GM12878 (cell line): Measurements from ENCODE around the gene OR9Q1. TPM values are rescaled to one million over a fixed set of nuclear protein-coding genes. Genes with fewer than 3 reads are reported as not detected.

Experiments
- ATAC-seq: fragments of 200-7000 bp; cut with Tn5 transposase; 3 replicates; pipeline ENCODE4 v1.9.1; 2020; ENCODE audit warnings: mild to moderate bottlenecking, moderate library complexity
- BruUV-seq: library from RNA; stranded (reverse); fragments of 400-500 nt; replicated peaks from 2 replicates; lab custom pipeline; 2021; lab: Mats Ljungman, UMichigan
- CTCF ChIA-PET: fragments of 300-600 bp; sonication (Branson Sonifier 250); formaldehyde crosslinking; extraction: SDS; loops from one replicate; lab custom pipeline; 2021; ENCODE audit warnings: inconsistent platforms; lab: Yijun Ruan, JAX
- POLR2A ChIA-PET: fragments of 350-600 bp; formaldehyde crosslinking; extraction: SDS; loops from one replicate; lab custom pipeline; 2021; ENCODE audit warnings: inconsistent platforms; lab: Charles Lee
- RAD21 ChIA-PET: fragments of 300-600 bp; sonication (Branson Sonifier 250); formaldehyde crosslinking; loops from one replicate; lab custom pipeline; 2023; ENCODE audit warnings: antibody characterized with exemption; ENCODE audit not compliant: unreplicated experiment; lab: Charles Lee
- SMC1A ChIA-PET: fragments of 300-600 bp; sonication (Branson Sonifier 250); formaldehyde crosslinking; loops from one replicate; lab custom pipeline; 2023; ENCODE audit not compliant: unreplicated experiment, uncharacterized antibody; lab: Charles Lee
- DNase-seq: peaks from one replicate; pipeline ENCODE4 v3.0.0-alpha.2; 2011; ENCODE audit warnings: low read depth, low spot score
- FAIRE-seq: peaks from 3 replicates; lab custom pipeline; 2011; peaks lifted over from hg19 to GRCh38; lab: Jason Lieb, UNC
- H2AFZ ChIP-seq: 2 replicates; pipeline ENCODE4 v1.6.0; 2011; ENCODE audit warnings: low read depth, low read length, control low read depth; ENCODE audit not compliant: control insufficient read depth
- H3K27ac ChIP-seq: 2 replicates; pipeline ENCODE4 v1.5.1; 2011; ENCODE audit warnings: control low read depth; ENCODE audit not compliant: control insufficient read depth, insufficient read depth
- H3K27me3 ChIP-seq, 2 experiments: replicated peaks in 1 of 2; 2 replicates each; pipeline versions ENCODE4 v1.6.0 to v1.6.1; 2011; ENCODE audit warnings: low read length in 1 of 2; ENCODE audit not compliant: control insufficient read depth in 2 of 2, insufficient read depth in 2 of 2
- H3K36me3 ChIP-seq, 2 experiments: 2 replicates each; pipeline ENCODE4 v1.5.1; 2011; ENCODE audit warnings: low read length in 1 of 2; ENCODE audit not compliant: control insufficient read depth in 2 of 2, insufficient read depth in 2 of 2
- H3K4me1 ChIP-seq: 2 replicates; pipeline ENCODE4 v1.6.1; 2011; ENCODE audit warnings: mild to moderate bottlenecking, low read length, moderate library complexity, mixed read lengths; ENCODE audit not compliant: control insufficient read depth, insufficient read depth
- H3K4me2 ChIP-seq: 2 replicates; pipeline ENCODE4 v1.6.0; 2011; ENCODE audit warnings: control low read depth; ENCODE audit not compliant: control insufficient read depth, insufficient read depth
- H3K4me3 ChIP-seq: fragments of 200-600 bp; sonication (generic); 2 replicates; pipeline ENCODE4 v1.5.1; 2016
- H3K79me2 ChIP-seq: 2 replicates; pipeline ENCODE4 v1.6.0; 2011; ENCODE audit warnings: low read length; ENCODE audit not compliant: control insufficient read depth, insufficient read depth
- H3K9ac ChIP-seq: 2 replicates; pipeline ENCODE4 v1.8.0; 2011; ENCODE audit warnings: low read length, control low read depth, mixed read lengths; ENCODE audit not compliant: control insufficient read depth, insufficient read depth
- H3K9me3 ChIP-seq: replicated peaks from 3 replicates; pipeline ENCODE4 v1.5.1; 2011; ENCODE audit warnings: mild to moderate bottlenecking, low read length; ENCODE audit not compliant: control insufficient read depth, insufficient read depth
- H4K20me1 ChIP-seq: 2 replicates; pipeline ENCODE4 v1.6.0; 2011; ENCODE audit not compliant: control insufficient read depth, insufficient read depth
- DPF2 ChIP-seq: fragments of 450-650 bp; IDR thresholded peaks from 2 replicates; pipeline ENCODE4 v1.6.1; 2017; ENCODE audit warnings: mild to moderate bottlenecking
- HDAC2 ChIP-seq: fragments of 200-600 bp; sonication (generic); IDR thresholded peaks from 2 replicates; pipeline ENCODE4 v1.6.1; 2017
- WGBS: methylation state at CpG from one replicate; pipeline ENCODE4 v1.1.6; 2016; ENCODE audit warnings: low lambda C conversion rate; ENCODE audit not compliant: insufficient replicate concordance, insufficient coverage; ENCODE audit errors: missing lambda C conversion rate; 5-methylcytosine and 5-hydroxymethylcytosine counted together
- in situ Hi-C: fragments of 300-500 bp; cut with MboI; formaldehyde crosslinking; loops from 9 replicates; pipeline ENCODE4 v1.14.3; 2018; ENCODE audit warnings: mixed read lengths
- intact Hi-C: fragments of 100-400 bp; cut with micrococcal nuclease; formaldehyde crosslinking; loops from one replicate; pipeline ENCODE4 v1.14.2; 2022; ENCODE audit not compliant: unreplicated experiment
- polyA plus RNA-seq, 11 experiments: library from polyadenylated mRNA; depleted of rRNA in 4 of 11; unstranded in 6 of 11; stranded (reverse) in 5 of 11; fragments of >200 nt; fragmentation: Nextera tagmentation in 4 of 11; fragmentation: Illumina TruSeq in 1 of 11; extraction: Ambion mirVana in 4 of 11; extraction: Trizol in 1 of 11; gene quantifications; 1 replicate in 1 of 11; 2 replicates in 10 of 11; pipeline versions ENCODE4 v1.2.1 to v1.2.3, GENCODE V29; 2011 to 2016; ENCODE audit warnings: inconsistent platforms in 2 of 11, missing spikeins in 2 of 11, low read depth in 1 of 11
- total RNA-seq, 4 experiments: library from RNA; depleted of rRNA in 3 of 4; stranded (reverse); fragments of >200 nt in 3 of 4; fragmentation: Illumina TruSeq in 1 of 4; extraction: Trizol in 1 of 4; gene quantifications; 2 replicates each; pipeline versions ENCODE4 v1.2.1 to v1.2.3, GENCODE V29; 2013 to 2021
- TF ChIP-seq, protein P1 (sequence below): fragments of 450-650 bp; IDR thresholded peaks from 2 replicates; pipeline ENCODE4 v1.6.1; 2017; ENCODE audit warnings: mild to moderate bottlenecking
- TF ChIP-seq, protein P2 (sequence below): fragments of 450-650 bp; IDR thresholded peaks from 2 replicates; pipeline ENCODE4 v1.6.1; 2017; ENCODE audit warnings: mild to moderate bottlenecking, moderate library complexity

OR9Q1 gene
- total and polyA plus RNA-seq, 10 of the 15 experiments (the other 5 are each of a cell fraction or from before 2014, with no cell fraction given): not detected

DNA sequence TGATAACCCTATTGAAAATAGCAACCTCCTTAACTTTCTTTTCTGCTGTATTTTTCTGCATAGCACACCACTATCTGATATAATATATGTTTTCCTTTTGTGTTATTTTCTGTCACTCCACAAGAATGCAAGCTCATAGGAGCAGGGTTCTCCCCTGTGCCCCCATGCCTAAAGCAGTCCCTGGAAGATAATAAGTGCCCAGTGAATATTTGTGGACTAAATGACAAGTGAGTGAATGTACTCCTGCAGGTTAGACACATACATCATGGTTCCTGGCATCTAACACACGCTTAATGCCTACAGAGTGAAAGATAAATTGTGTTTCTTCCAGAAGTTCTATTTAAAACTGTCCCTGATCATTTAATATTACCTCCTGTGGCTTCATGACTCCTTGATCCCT lies 141.3 kb downstream of the OR9Q1 start (continued):
- TF ChIP-seq, protein P1, sequence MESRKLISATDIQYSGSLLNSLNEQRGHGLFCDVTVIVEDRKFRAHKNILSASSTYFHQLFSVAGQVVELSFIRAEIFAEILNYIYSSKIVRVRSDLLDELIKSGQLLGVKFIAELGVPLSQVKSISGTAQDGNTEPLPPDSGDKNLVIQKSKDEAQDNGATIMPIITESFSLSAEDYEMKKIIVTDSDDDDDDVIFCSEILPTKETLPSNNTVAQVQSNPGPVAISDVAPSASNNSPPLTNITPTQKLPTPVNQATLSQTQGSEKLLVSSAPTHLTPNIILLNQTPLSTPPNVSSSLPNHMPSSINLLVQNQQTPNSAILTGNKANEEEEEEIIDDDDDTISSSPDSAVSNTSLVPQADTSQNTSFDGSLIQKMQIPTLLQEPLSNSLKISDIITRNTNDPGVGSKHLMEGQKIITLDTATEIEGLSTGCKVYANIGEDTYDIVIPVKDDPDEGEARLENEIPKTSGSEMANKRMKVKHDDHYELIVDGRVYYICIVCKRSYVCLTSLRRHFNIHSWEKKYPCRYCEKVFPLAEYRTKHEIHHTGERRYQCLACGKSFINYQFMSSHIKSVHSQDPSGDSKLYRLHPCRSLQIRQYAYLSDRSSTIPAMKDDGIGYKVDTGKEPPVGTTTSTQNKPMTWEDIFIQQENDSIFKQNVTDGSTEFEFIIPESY: no peak

DNA sequence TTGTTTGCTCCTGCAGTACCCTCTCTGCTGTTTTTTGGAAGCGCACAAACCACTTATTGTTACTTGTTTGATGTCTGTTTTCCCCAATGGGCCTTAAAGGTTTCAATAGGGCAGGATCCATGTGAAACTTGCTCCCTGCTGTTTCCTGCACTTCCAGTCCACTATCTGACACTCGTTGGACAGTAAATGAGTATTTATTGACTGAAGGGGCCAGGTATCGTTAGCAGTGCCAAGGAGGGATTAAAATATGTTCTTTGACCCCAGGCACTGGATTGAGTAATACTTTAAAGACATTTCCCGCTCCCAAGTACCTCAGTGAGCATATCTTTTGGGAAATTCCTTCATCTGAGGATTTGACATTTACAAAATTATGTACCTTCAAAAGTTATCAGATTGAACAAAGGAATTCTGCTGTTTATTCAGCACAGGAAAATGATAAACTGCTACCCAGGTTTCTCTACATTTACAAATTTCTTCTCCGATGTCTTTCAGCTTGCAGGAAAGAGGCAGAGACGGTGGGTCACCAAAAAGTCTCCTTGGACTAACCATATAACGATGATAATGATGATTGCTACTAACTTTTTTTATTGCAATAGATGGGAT lies 141.9 kb downstream of the OR9Q1 start:
- Histone ChIP-seq H3K9ac (no peak overlapping the region), H4K20me1 (no peaks in the 10 kb centered on the region), H2AFZ (no peak overlapping the region), H3K27me3 (no peaks in the 10 kb centered on the region; a peak in 1 of 4 replicates), H3K9me3 (no peaks in the 10 kb centered on the region), H3K79me2 (no peaks in the 10 kb centered on the region), H3K36me3 (no peaks in the 10 kb centered on the region), H3K27ac (no peak overlapping the region), H3K4me1 (no peaks in the 10 kb centered on the region), H3K4me3 (no peak overlapping the region), H3K4me2 (no peak overlapping the region)
- SMC1A ChIA-PET: no interaction called here
- ATAC-seq: no peak
- in situ Hi-C loops: no loop called here
- POLR2A ChIA-PET: no interaction called here
- WGBS: 22% methylated on average over 7 of the region's 7 CpGs
- no peak for FAIRE-seq
- RAD21 ChIA-PET: no interaction called here
- TF ChIP-seq, protein P2, sequence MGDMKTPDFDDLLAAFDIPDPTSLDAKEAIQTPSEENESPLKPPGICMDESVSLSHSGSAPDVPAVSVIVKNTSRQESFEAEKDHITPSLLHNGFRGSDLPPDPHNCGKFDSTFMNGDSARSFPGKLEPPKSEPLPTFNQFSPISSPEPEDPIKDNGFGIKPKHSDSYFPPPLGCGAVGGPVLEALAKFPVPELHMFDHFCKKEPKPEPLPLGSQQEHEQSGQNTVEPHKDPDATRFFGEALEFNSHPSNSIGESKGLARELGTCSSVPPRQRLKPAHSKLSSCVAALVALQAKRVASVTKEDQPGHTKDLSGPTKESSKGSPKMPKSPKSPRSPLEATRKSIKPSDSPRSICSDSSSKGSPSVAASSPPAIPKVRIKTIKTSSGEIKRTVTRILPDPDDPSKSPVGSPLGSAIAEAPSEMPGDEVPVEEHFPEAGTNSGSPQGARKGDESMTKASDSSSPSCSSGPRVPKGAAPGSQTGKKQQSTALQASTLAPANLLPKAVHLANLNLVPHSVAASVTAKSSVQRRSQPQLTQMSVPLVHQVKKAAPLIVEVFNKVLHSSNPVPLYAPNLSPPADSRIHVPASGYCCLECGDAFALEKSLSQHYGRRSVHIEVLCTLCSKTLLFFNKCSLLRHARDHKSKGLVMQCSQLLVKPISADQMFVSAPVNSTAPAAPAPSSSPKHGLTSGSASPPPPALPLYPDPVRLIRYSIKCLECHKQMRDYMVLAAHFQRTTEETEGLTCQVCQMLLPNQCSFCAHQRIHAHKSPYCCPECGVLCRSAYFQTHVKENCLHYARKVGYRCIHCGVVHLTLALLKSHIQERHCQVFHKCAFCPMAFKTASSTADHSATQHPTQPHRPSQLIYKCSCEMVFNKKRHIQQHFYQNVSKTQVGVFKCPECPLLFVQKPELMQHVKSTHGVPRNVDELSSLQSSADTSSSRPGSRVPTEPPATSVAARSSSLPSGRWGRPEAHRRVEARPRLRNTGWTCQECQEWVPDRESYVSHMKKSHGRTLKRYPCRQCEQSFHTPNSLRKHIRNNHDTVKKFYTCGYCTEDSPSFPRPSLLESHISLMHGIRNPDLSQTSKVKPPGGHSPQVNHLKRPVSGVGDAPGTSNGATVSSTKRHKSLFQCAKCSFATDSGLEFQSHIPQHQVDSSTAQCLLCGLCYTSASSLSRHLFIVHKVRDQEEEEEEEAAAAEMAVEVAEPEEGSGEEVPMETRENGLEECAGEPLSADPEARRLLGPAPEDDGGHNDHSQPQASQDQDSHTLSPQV: no peak
- no peak for TF ChIP-seq DPF2
- TF ChIP-seq HDAC2: no peak
- no peak for DNase-seq
- BruUV-seq: no TSS peak
- CTCF ChIA-PET: no interaction called here
- intact Hi-C loops: no loop called here
